Activated B cell treated with CpG ODN at 0.5 μM for 24 hours (primary cell): Measurements from ENCODE around the gene SNX6. TPM values are rescaled to one million over a fixed set of nuclear protein-coding genes. Genes with fewer than 3 reads are reported as not detected.
A peak's percentile ranks its signal among the peaks of the same experiment; 100 is the strongest.
"Not testable (repeated sequence)": the region's sequence is repeated elsewhere in the genome, so short reads cannot be mapped to it uniquely, and the experiment has no call there.

Experiments used
- ATAC-seq: fragments of 200-7000 bp; cut with Tn5 transposase; one replicate; pipeline ENCODE4 v1.10.0; 2021; ENCODE audit warnings: low read depth, mild to moderate bottlenecking, moderate library complexity
- CTCF ChIA-PET: fragments of 350-600 bp; sonication (Branson Sonifier 250); formaldehyde crosslinking; loops from one replicate; lab custom pipeline; 2021; ENCODE audit warnings: antibody characterized with exemption; lab: Charles Lee
- POLR2A ChIA-PET: fragments of 350-600 bp; sonication (Branson Sonifier 250); formaldehyde crosslinking; loops from one replicate; lab custom pipeline; 2021; ENCODE audit warnings: antibody characterized with exemption; lab: Charles Lee
- DNase-seq: peaks from one replicate; pipeline ENCODE4 v3.0.0; 2022
- H3K27ac Mint-ChIP-seq: one replicate; pipeline ENCODE4 v1.8.0; 2020; ENCODE audit warnings: mixed read lengths
- H3K27me3 Mint-ChIP-seq: one replicate; pipeline ENCODE4 v1.8.0; 2021; ENCODE audit warnings: mixed read lengths
- H3K36me3 Mint-ChIP-seq: one replicate; pipeline ENCODE4 v1.8.0; 2021; ENCODE audit warnings: low read depth, mixed read lengths
- H3K4me1 Mint-ChIP-seq: one replicate; pipeline ENCODE4 v1.8.0; 2021; ENCODE audit warnings: mixed read lengths
- H3K4me3 Mint-ChIP-seq: one replicate; pipeline ENCODE4 v1.8.0; 2020; ENCODE audit warnings: mild to moderate bottlenecking, mixed read lengths
- H3K9me3 Mint-ChIP-seq: one replicate; pipeline ENCODE4 v1.8.0; 2020; ENCODE audit warnings: mixed read lengths
- intact Hi-C: fragments of 100-400 bp; cut with micrococcal nuclease; formaldehyde crosslinking; loops from one replicate; pipeline ENCODE4 v1.15.1; 2024
- total RNA-seq: library from RNA; stranded (reverse); gene quantifications from 2 replicates; pipeline ENCODE4 v1.2.3, GENCODE V29; 2022
- TF ChIP-seq, protein P1 (sequence below): fragments of 200-600 bp; IDR thresholded peaks from one replicate; pipeline ENCODE4 v1.8.0; 2022; ENCODE audit warnings: antibody characterized with exemption, mild to moderate bottlenecking

The SNX6 gene
- total RNA-seq, 1 donor from 2014 or later: 56.0 TPM

GRCh38 chr14:34539407-34540180 is 90.4 kb downstream of the SNX6 start, which contains the start of gene EAPP:
Gene EAPP (minus strand): TSS chr14:34539701. CDS start chr14:34539628, 73 bp downstream.
- CTCF ChIA-PET: no interaction called here
- Mint-ChIP-seq H3K4me1 (peaks cover 34% of the 10 kb centered on the region), H3K9me3 (no peaks in the 10 kb centered on the region), H3K36me3 (peaks cover 16% of the 10 kb centered on the region), H3K27ac (peak within 1 kb of the TSS; percentile 97), H3K4me3 (peak within 1 kb of the TSS; percentile 99), H3K27me3 (no peaks in the 10 kb centered on the region)
- intact Hi-C loops: loop anchor here (5.0 to 10.0 kb wide), 9 partner anchors 77 to 1775 kb away; partner anchors contain the start of genes BRMS1L, NFKBIA, PPP2R3C and PRORP
- POLR2A ChIA-PET: interaction anchor here (1.3 kb wide), 1 partner anchor 865 kb away, joined by 4 read pairs; the partner anchor contains the start of gene NFKBIA
- TF ChIP-seq, protein P1, sequence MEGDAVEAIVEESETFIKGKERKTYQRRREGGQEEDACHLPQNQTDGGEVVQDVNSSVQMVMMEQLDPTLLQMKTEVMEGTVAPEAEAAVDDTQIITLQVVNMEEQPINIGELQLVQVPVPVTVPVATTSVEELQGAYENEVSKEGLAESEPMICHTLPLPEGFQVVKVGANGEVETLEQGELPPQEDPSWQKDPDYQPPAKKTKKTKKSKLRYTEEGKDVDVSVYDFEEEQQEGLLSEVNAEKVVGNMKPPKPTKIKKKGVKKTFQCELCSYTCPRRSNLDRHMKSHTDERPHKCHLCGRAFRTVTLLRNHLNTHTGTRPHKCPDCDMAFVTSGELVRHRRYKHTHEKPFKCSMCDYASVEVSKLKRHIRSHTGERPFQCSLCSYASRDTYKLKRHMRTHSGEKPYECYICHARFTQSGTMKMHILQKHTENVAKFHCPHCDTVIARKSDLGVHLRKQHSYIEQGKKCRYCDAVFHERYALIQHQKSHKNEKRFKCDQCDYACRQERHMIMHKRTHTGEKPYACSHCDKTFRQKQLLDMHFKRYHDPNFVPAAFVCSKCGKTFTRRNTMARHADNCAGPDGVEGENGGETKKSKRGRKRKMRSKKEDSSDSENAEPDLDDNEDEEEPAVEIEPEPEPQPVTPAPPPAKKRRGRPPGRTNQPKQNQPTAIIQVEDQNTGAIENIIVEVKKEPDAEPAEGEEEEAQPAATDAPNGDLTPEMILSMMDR: no peak
- ATAC-seq (peak; percentile 99), DNase-seq (peak; percentile 86)

DNA sequence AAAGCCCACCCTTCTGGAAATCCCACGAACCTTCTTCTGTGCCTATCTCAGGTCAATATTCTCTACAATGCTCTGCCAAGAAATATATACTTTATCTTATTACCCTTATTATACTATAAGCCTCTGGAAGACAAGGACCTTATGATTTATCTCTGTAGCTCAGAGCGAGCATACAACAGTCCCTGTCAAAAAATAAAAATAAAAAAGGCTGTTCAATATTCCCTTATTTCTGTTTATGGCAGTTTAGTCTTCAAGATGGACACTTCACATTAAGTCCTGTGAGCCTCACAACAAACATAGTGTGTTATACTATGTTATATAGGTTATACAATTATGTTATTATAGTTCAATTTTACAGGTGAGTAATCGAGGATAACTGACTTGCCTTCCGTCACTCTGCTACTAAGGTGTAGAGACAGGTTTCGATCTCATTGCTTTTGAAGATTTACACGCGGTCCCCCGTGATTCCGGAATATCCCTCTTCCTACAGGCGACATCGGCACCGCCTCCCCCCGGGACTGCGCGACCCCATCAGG is 91.0 kb downstream of the SNX6 start:
- Mint-ChIP-seq H3K27me3 (no peaks in the 10 kb centered on the region), H3K36me3 (peaks cover 22% of the 10 kb centered on the region), H3K4me3 (peak overlapping the region; percentile 99), H3K4me1 (peaks cover 34% of the 10 kb centered on the region), H3K27ac (peak overlapping the region; percentile 97), H3K9me3 (no peaks in the 10 kb centered on the region)
- no peak for DNase-seq
- no peak for ATAC-seq
- intact Hi-C loops: loop anchor here (5.0 to 10.0 kb wide), 9 partner anchors 77 to 1776 kb away; partner anchors contain the start of genes BRMS1L, NFKBIA, PPP2R3C and PRORP
- ChIA-PET POLR2A (interaction anchor here (0.6 to 1.3 kb wide), 2 partner anchors 38 to 865 kb away, joined by 4 read pairs; partner anchors contain the start of gene NFKBIA), CTCF (no interaction called here)
- TF ChIP-seq, protein P1: no peak

DNA sequence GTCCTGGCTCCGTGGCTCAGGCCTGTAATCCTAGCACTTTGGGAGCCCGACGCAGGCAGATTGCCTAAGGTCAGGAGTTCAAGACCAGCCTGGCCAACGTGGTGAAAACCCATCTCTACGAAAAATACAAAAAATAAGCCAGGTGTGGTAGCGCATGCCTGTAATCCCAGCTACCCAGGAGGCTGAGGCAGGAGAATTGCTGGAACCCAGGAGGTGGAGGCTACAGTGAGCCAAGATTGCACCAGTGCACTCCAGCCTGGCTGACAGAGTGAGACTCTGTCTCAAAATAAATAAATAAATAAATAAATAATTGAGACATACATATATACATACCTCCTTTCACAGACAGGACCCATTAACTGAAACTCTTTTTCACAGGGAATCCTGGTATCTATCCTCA is 91.9 kb downstream of the SNX6 start:
- H3K27ac Mint-ChIP-seq, DNase-seq, CTCF ChIA-PET, H3K27me3 Mint-ChIP-seq, H3K9me3 Mint-ChIP-seq, ATAC-seq, POLR2A ChIA-PET: not testable (repeated sequence)
- H3K4me3 Mint-ChIP-seq: peak overlapping the region; percentile 19
- intact Hi-C loops: loop anchor here (5.0 to 10.0 kb wide), 9 partner anchors 76 to 1777 kb away; partner anchors contain the start of genes BRMS1L, NFKBIA, PPP2R3C and PRORP
- peaks cover 30% of the 10 kb centered on the region for H3K36me3 Mint-ChIP-seq
- peaks cover 34% of the 10 kb centered on the region for H3K4me1 Mint-ChIP-seq

GRCh38 chr14:34537677-34538009 is 92.3 kb downstream of the SNX6 start:
- ATAC-seq: no peak
- intact Hi-C loops: loop anchor here (5.0 to 10.0 kb wide), 9 partner anchors 75 to 1777 kb away; partner anchors contain the start of genes BRMS1L, NFKBIA, PPP2R3C and PRORP
- Mint-ChIP-seq H3K4me1 (peaks cover 34% of the 10 kb centered on the region), H3K27me3 (no peaks in the 10 kb centered on the region), H3K4me3 (no peak overlapping the region), H3K36me3 (peaks cover 31% of the 10 kb centered on the region), H3K27ac (no peak overlapping the region), H3K9me3 (no peaks in the 10 kb centered on the region)
- TF ChIP-seq, protein P1: no peak
- CTCF ChIA-PET: no interaction called here
- no peak for DNase-seq
- POLR2A ChIA-PET: interaction anchor here (0.6 kb wide), 1 partner anchor 168 kb away, joined by 3 read pairs; no protein-coding TSS in a partner anchor

DNA sequence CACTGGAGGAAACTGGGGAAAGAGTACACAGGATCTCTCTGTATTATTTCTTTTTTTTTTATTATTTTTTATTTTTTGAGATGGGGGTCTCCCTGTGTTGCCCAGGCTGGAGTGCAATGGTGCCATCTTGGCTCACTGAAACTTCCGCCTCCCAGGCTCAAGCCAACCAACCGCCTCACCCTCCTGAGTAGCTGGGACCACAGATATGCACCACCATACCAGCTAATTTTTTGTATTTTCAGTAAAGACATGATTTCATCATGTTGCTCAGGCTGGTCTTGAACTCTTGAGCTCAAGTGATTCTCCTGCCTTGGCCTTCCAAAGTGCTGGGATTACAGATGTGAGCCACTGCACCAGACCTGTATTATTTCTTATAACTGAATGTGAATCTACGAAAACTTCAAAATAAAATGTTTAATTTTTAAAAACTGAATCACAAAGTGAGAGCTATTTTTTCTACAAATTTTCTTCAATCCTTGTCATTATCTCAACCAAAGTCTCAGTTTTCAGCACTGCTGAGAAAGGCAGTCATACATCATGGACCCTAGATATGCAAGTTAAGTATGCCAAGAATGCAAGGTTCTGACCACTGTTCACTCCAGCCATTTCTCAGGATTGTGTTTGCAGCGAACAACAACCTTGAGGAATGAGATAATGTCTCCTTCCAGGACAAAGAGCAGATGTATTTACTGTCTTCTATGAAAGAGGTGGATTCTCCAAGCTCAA is 92.8 kb downstream of the SNX6 start:
- ChIA-PET CTCF (interaction anchor here (1.0 kb wide), 1 partner anchor 186 kb away, joined by 3 read pairs; no protein-coding TSS in a partner anchor), POLR2A (interaction anchor here (0.6 kb wide), 1 partner anchor 169 kb away, joined by 3 read pairs; no protein-coding TSS in a partner anchor)
- DNase-seq (no peak), ATAC-seq (no peak)
- Mint-ChIP-seq H3K9me3 (no peaks in the 10 kb centered on the region), H3K27ac (no peak overlapping the region), H3K4me3 (no peak overlapping the region), H3K4me1 (peaks cover 34% of the 10 kb centered on the region), H3K36me3 (peaks cover 34% of the 10 kb centered on the region), H3K27me3 (no peaks in the 10 kb centered on the region)
- TF ChIP-seq, protein P1: no peak
- intact Hi-C loops: loop anchor here (5.0 to 10.0 kb wide), 9 partner anchors 75 to 1778 kb away; partner anchors contain the start of genes BRMS1L, NFKBIA, PPP2R3C and PRORP
